ENCODE data around the gene COL4A2.

GRCh38 chr13:110555601-110556223 is 248.6 kb downstream of the COL4A2 start:
- no peak for TF ChIP-seq SP1 (IDR thresholded peaks at IDR 0.05)
- no peak for TF ChIP-seq FOXK2 (IDR thresholded peaks at IDR 0.05)
- TF ChIP-seq LEF1 (IDR thresholded peaks at IDR 0.05; ENCODE audit: borderline replicate concordance): no peak
- no peak for TF ChIP-seq ELF4 (IDR thresholded peaks at IDR 0.05)
- TF ChIP-seq ARNT (IDR thresholded peaks at IDR 0.05): no peak
- no peak for TF ChIP-seq SUZ12 (IDR thresholded peaks at IDR 0.05)
- no peak for TF ChIP-seq FOXM1 (IDR thresholded peaks at IDR 0.05; ENCODE audit: borderline replicate concordance)
- TF ChIP-seq BHLHE40 (IDR thresholded peaks at IDR 0.05; ENCODE audit: borderline replicate concordance): no peak
